Activated naive CD4-positive, alpha-beta T cell (primary cell): ENCODE measurements around the gene ATG4D.
A peak's percentile ranks its signal among the peaks of the same experiment; 100 is the strongest.

ENCODE experiments used
- DNase-seq, 4 experiments: peaks; one replicate each; lab custom pipeline; 2025; lab: John Stamatoyannopoulos, UW

The ATG4D gene

DNA sequence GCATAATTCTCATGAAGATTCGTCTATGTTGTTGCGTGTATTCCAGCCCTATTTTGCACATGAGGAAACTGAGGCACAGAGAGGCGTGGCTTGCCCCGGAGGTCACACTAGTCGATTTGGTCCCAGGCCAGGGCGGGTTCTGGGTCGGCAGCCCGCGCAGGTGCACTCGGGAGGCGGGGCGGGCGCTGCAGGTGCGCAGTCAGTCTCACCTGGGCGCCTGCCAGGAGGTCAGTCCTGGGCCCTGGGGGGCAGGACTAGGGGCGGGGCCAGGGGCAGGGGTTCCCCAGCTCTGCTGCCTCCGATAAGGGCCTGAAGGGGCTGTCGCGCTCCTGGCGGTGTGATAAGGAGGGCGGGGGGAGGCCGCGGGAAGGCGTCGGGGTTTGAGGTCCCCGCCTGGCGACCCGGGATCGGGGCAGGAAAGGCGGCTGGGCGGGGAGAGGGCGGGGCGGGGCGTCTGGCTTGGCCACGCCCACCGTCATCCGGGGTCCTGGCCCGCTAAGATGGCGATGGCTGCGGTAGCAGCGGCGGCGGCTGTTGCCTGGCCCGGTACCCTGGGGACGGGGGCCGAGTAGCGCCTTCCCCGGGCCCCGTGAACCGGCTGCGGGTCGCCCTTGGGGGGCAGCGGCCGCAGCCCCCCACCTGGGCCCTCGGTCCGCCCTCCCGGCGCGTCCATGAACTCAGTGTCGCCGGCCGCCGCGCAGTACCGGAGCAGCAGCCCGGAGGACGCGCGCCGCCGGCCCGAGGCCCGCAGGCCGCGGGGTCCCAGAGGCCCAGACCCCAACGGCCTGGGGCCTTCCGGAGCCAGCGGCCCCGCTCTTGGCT, at the start of gene ATG4D:
ATG4D (plus strand) TSS at position 485 of the 822 bp plus-strand sequence; CDS start at position 672, 187 bp downstream.
- DNase-seq, result peak; percentile 54 to 87 (median 68)

DNA sequence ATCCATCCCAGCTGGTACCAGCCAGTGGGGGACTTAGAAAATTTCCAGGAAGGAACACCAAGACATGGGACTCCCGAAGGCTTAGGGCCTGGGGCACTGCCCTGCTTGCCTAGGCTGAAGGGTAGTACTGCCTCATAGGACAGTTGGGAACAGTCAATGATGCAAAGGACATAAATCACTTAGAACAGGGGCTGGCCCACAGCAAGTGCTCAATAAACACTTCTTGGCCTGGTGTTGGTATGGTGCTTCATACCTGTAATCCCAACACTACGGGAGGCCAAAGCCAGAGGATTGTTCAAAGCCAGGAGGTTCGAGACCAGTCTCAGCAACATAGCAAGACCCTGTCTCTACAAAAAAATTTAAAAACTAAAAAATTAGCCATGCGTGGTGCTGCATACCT, 46.3 kb upstream of the ATG4D start:
- DNase-seq, result no peak

DNA sequence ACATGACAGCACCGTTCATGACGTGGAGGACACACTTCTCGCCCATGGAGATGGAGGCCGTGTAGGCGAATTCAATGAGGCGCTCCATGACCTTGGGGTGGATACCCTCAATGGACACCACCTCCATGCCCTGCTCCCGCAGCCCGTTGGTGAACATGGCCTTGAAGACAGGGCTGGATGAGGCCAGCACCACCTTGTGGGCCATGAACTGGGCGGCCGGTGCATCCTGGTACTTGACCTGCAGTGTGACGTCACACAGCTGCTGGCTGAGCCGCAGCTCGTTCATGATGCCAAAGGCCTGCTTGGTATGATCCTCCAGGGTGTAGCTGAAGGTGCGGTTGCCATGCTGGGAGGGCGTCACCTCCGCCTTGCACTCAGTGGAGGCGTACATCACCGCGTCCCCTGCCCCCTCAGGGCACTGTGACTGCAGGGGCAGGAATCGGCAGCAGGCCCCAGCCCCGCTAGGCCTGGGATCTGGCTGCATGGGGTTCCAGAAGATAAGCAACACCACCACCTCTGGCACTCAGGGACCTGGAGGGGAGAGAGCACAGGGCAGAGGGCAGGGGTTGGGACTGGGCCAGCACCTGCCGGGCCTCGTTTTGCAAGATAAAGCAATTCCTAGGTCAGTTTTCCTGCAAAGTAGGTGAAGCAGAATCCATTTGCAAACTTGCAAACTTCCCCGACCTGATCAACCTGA, 44.0 kb upstream of the ATG4D start:
- DNase-seq, result no peak

- no peak for DNase-seq
Measured at GRCh38 chr19:10500247-10500592, 43.5 kb upstream of the ATG4D start.

DNA sequence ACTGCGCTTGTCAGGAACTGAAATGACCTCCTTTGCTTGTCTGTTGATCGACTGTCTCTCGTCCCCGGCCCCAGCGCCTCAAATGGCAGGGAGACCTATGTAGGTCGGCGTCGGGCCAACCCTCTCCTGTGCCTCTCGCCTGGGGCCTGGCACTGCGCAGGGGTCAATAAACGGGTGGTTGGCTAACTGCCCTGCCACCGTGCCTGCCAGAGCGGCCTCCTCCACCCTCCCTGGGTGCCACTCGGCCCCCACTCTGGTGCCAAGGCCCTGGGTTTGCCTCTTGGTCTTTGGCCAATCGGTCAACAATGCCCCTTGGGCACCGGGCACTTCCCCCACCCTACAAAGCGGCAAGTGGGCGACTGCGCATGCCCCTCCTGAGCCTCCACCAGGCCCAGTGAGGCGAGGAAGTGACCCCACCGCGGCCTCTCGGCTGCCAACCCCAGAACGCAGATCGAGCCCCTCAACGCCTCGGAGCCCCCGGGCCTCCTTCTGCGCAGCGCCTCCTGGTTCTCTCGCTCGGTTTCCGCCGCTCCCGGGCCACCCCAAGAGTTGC, 41.7 kb upstream of the ATG4D start:
- DNase-seq, result peak in 3 of 4 experiments; percentile 23 to 49 (median 36)

- DNase-seq, result peak; percentile 69 to 85 (median 72)
Measured at GRCh38 chr19:10502524-10503001, 41.1 kb upstream of the ATG4D start.

DNA sequence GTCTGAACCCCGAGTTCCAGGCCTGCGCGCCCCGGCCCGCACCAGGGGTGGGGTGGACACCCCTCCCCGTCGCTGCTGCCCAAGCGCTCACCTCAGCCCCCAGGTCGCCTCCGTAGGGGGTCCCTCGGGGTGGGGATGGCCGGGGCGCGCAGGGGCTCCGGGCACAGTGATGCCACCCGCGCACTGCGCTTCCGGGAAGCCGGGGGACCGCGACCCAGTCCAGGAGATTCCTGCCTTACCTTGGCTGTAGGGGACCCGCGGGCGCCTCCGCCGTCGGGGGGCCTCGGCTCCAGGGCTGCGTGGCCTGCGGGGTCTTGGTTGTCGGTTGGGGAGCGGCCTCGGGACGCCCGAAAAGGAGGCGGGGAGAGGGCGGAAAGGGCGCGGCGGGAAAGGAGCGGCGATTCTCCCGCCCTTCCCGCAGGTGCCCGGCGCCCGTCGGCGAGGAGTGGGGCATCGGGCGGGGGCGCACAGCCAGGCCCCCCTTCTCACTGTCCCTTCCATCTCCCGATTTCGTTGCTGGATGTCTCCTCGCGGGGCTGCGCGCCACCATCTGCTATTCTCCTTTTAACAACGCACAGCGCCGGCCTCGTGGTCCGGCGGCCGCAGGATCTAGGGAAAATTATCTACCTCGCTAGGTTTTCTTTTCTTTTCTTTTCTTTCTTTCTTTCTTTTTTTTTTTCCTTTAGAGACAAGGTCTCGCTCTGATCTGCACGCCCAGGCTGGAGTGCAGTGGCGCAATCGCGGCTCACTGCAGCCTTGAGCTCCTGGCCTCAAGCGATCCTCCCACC, 40.5 kb upstream of the ATG4D start, which contains the start of gene KEAP1:
KEAP1 (minus strand) TSS at position 355 of the 788 bp plus-strand sequence. CDS start 3,323 bp downstream, outside the sequence.
- DNase-seq, result peak in 1 of 4 experiments; percentile 46

DNA sequence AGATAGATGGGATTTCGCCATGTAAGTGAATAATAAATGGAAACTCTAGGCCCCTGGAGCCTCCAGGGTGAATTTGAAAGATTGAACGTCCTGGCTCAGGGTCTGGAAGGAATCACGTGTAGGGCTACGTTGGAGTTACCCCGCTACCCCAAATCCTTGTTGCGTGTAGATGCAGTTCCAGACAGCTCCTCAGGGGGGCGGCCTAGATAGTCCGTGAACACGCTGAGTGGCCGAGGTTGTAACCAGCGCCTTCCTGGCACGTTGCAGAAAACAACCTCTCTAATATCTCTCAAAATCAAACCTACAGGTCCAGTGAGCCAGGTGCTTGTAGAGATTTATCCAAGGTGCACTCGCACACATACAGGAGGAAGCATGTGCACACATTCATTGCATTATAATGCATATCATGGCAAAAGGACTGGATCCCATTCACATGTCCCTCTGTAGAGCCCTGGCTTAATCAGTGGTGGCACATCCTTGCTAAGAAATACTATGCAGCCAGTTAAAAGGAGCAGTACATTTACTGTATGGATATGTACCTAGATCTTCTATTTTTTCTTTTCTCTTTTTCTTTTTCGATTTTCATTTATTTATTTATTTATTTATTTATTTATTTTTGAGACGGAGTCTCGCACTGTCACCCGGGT, 38.0 kb upstream of the ATG4D start:
- peak; percentile 39 to 77 (median 72) for DNase-seq

DNA sequence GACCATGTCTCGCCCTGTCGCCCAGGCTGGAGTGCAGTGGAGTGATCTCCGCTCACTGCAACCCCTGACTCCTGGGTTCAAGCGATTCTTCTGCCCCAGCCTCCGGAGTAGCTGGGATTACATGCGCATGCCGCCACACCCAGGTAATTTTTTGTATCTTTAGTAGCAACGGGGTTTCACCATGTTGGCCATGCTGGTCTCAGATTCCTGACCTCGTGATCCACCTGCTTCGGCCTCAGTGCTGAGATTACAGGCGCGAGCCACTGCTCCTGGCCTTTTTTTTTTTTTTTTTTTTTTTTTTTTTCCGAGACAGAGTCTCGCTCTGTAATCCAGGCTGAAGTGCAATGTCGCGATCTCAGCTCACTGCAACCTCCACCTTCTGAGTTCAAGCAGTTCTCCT, 35.7 kb upstream of the ATG4D start:
- no peak for DNase-seq

GRCh38 chr19:10508707-10509106, 35.0 kb upstream of the ATG4D start:
- DNase-seq, result no peak

DNA sequence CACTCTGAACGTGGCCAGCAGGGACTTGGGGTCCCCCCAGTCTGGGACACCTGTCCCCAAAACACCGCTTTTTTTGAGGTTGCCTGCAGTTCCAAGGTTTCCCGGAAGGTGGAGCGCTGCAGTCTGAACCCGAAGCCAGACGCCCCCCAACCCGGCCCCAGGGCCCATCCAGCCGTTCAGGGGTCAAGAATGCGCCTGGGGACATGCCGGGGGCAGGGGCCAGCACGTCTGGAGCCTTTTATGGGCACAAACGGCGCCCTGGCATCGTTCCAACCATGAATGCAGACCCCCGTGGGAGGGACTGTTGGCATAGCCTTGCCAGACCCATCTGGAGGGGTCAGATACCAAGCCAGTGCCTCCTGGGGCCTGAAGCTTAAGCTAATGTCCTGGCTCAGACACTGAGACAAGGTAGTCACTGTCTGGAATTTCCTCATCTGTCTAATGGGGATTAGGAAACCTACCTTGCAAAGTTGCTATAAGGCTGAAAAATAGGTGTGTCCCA, 33.4 kb upstream of the ATG4D start:
- peak; percentile 23 to 57 (median 40) for DNase-seq

- no peak for DNase-seq
Measured at GRCh38 chr19:10513223-10513622, 30.5 kb upstream of the ATG4D start.

DNA sequence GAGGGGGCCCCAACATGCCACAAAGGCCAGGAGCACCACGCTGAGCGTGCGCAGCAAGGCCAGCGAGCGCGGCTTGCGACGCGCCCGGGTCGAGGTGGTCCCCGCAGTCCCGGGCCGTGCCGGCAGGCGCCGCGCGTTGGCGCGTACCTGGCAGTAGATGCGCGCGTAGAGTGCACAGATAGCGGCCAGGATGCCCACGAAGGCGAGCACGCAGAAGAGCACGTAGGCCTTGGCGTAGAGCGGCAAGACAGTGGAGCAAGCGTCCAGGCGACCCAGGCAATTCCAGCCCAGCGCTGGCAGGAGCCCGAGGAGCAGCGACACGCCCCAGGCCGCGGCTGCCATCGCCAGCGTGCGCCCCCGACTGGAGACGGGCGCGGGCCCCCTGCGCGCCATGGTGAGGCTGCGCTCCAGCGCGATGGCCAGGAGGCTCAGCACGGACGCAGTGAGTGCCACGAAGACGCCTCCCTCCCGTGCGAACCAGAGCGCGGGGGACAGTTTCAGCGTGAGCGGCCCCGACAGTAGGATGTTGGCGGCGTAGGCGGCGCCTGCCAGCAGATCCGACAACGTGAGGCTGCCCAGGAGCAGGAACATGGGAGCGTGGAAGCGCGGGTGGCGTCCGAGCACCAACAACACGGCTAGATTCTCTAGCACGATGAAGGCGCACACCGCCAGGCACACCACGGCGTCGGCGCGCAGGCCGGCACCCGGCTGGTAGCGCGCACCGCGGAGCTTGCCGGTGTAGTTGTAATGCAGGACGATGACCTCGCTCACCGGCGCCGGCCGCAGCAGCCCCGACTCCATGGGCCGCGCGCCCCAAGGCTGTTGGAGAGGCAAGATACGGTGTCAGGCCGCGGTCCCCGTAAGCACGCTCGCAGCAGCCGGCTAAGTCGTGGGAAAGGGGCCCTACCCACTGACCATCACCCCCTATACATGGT, 29.2 kb upstream of the ATG4D start:
- DNase-seq, result peak in 1 of 4 experiments; percentile 29

GRCh38 chr19:10516064-10516385, 27.7 kb upstream of the ATG4D start:
- DNase-seq, result no peak

GRCh38 chr19:10516671-10517286, 26.9 kb upstream of the ATG4D start:
- DNase-seq, result no peak

GRCh38 chr19:10517361-10517759, 26.3 kb upstream of the ATG4D start, which contains the start of gene S1PR5:
TSS of gene S1PR5 (minus strand) at chr19:10517447. CDS start at chr19:10515011, 2,436 bp downstream.
- no peak for DNase-seq

DNA sequence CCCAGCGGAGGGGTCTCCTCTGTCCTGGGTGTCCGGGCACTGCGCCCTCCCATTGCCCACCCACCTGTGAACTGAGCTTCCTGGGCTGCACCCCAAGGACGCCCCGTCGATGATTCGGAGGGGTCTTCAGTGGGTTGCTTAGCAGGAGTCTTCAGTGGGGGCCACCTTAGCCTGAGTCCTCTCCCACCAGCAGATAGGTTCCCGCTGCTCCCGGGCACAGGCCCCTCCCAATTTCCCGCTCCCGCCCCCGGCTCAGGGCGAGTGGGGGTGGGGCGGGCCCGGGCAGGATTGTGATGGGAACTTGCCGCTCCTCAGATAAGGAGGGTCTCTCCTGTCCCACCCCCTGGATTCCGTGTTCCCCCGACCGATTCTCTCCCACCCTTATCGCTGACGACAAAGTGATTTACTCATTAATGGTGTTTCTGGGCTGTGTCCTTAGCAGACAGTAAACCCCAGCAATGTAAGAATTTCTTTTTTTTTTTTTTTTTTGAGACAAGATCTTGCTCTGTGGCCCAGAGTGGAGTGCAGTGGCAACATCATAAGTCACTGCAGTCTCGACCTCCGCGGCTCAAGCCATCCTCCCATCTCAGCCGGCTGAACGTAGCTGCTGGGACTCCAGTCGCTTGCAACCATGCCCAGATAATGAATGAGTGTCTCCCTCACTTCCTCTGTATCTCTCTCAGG, 25.8 kb upstream of the ATG4D start:
- DNase-seq, result no peak

DNA sequence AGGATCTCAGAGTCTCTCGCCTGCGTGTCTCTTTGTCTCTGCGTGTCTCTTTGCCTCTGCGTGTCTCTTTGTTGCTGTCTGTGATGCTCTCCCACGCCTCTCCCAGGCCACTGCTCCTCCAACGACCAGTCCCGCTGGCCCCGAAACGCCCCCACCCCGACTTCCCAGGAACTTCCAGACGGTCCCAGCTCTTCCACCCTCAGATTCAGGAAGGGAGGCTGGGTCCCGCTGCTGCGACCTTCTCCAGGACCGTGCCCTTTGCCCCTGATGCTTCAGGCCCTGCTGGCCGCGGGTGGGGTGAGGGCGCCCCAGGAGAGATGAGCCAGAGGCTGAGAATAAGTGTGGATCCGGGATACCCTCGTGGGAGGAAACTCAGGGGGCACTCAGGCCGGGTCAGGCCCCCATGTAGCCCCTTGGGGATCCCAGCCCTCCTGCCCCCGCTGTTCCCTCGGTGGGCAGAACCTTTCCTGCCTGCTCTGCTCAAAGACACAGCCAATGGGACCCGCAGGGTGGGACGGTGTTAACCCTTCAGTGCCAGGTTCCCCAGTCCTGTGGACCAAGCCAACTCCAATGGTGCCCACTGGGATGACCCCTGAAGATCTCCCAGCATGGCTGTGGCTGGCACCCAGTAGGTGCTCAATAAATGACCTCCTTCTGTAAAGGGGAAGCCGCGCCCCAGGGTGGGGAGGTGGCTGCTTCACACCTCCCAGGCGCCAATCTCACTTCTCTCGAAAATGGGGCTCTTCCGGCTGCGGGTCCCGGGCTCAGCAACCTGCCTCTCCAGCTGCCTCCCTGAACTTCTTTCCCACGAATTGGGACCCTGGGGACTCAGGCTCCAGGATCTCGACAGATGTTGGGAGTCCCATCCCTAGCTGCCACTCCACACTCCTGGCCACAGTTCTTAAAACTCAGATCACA, 25.0 kb upstream of the ATG4D start:
- no peak for DNase-seq
